Activated T-helper 1 cell treated with anti-CD3 and anti-CD28 coated beads, Interleukin-2, amount 50 U/mL, for 16 hours (primary cell): ENCODE results near the gene MRAP2.

Experiments used
- DNase-seq, 2 donors: peaks; one replicate each; pipeline ENCODE4 v3.0.0-alpha.2; 2020; ENCODE audit warnings: low read depth in 1 of 2, low spot score in 1 of 2

The MRAP2 gene

GRCh38 chr6:84033523-84034451 is at the start of gene MRAP2:
Gene MRAP2, plus strand, starts transcription at chr6:84033772. Its CDS starts 21,547 bp downstream, at chr6:84055319.
- DNase-seq = no peak

GRCh38 chr6:83984411-83984810 is 49.2 kb upstream of the MRAP2 start:
- no peak for DNase-seq

- no peak for DNase-seq
These were observed 48.3 kb upstream of the MRAP2 start for GRCh38 chr6:83985308-83985713.

- DNase-seq = no peak
These were observed 47.9 kb upstream of the MRAP2 start for GRCh38 chr6:83985715-83986114.

- no peak for DNase-seq
These were observed 35.5 kb upstream of the MRAP2 start for GRCh38 chr6:83998021-83998584.

- DNase-seq = no peak
These were observed 32.5 kb upstream of the MRAP2 start for GRCh38 chr6:84001119-84001518.

GRCh38 chr6:84002226-84002625 is 31.3 kb upstream of the MRAP2 start:
- DNase-seq = no peak

GRCh38 chr6:84003131-84003530 is 30.4 kb upstream of the MRAP2 start:
- no peak for DNase-seq

- no peak for DNase-seq
These were observed 29.9 kb upstream of the MRAP2 start for GRCh38 chr6:84003654-84004053.

GRCh38 chr6:84007871-84008270 is 25.7 kb upstream of the MRAP2 start:
- no peak for DNase-seq

GRCh38 chr6:84013354-84013753 is 20.2 kb upstream of the MRAP2 start:
- no peak for DNase-seq

GRCh38 chr6:84013931-84014330 is 19.6 kb upstream of the MRAP2 start:
- no peak for DNase-seq

- no peak for DNase-seq
These were observed 17.5 kb upstream of the MRAP2 start for GRCh38 chr6:84016029-84016428.

- no peak for DNase-seq
These were observed 15.7 kb upstream of the MRAP2 start for GRCh38 chr6:84017709-84018452.

- no peak for DNase-seq
These were observed 15.0 kb upstream of the MRAP2 start for GRCh38 chr6:84018453-84019061.

- DNase-seq = no peak
These were observed 14.3 kb upstream of the MRAP2 start for GRCh38 chr6:84019141-84019841.

GRCh38 chr6:84019842-84020211 is 13.7 kb upstream of the MRAP2 start:
- no peak for DNase-seq

- no peak for DNase-seq
These were observed 11.9 kb upstream of the MRAP2 start for GRCh38 chr6:84021625-84022024.

GRCh38 chr6:84026721-84027164 is 6.8 kb upstream of the MRAP2 start:
- no peak for DNase-seq

GRCh38 chr6:84027340-84028181 is 6.0 kb upstream of the MRAP2 start:
- no peak for DNase-seq
